Stimulated activated CD4-positive, alpha-beta T cell treated with anti-CD3 and anti-CD28 coated beads, TNF-alpha, amount 100 ng/mL, for 4 hours (primary cell): Measurements from ENCODE around the gene NSMF.
"Not testable (repeated sequence)": the region's sequence is repeated elsewhere in the genome, so short reads cannot be mapped to it uniquely, and the experiment has no call there.

ENCODE experiments used
- DNase-seq, 3 experiments: peaks; one replicate each; pipeline ENCODE4 v3.0.0-alpha.2; 2020; ENCODE audit warnings: low read depth in 3 of 3

NSMF gene

DNA sequence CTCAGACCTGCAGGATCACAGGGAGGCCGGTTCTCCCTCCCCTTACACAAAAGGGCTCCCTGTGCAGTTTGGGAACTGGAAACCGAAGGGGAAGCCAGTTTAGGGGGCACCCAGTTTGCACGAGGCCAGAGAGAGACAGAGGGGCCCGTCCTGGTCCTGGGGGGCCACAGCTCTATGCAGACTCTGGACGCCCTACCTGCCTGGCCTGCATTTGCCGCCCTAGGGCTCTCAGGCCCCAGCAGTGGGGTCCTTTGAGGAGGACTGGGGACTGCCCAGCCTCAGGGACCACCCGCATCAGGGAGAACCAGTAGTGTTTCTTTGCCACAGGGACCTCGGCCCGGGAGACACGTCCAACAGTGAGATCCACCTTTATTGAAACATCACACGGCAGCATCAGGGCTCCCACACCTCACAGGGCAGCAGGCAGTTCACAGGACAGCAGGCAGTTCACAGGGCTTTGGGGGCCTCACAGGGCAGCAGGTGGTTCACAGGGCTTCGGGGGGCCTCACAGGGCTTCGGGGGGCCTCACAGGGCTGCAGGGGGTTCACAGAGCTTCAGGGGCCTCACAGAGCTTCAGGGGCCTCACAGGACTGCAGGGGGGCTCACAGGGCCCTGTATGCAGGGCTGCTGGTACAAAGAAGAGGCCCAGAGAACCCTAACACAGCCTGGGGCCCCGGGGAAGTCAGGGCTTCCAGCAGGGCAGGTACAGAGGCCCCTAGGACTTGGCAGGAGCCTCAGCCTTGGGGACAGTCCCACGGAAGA, 648 bp upstream of the NSMF start:
- no peak for DNase-seq

DNA sequence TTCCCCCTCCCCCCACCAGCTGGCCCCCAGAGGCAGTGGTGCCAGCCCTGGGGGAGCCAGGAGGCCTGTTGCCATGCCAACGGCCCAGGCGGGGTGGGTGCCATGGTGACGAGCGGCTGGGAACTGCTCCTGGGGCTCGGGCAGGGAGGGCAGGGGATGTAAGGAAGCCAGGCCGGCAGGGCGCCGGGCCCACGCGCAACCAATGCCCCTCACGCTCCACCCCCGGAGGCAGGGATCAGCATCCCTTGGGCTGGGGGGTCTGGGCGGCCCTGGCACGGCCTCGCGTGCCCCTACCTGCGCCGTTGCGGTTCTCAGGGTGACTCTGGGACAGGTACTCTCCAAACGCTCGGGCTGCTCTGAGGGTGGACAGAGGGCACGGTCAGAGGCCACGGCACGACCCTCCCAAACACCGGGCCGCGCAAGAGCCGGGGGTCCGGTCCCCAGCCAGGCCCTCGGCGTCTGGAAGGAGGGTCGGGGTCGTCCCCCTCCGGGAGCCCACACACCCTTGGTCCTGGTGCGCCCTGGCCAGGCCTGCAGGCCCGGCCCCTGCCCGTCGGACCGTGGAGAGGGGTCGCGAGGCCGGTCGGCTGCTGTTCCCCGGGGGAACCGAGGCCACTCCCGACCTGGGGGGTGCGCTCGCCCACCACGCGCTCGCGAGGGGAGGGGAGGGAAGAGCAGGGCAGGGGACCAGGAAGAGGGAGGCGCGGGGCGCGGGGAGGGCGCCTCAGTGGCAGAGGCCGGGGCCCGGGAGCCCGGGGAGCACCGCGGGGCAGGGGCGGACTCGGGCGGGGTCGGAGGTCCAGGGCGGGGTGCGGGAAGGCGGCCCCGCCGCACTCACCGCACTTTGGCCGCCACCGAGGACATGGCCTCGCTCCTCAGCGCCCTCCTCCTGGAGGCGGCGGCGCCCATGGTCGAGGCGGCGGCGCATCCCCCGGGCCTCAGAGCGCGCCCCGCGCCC, 661 bp downstream of the NSMF start:
- peak in 1 of 3 experiments; percentile 40 for DNase-seq

DNA sequence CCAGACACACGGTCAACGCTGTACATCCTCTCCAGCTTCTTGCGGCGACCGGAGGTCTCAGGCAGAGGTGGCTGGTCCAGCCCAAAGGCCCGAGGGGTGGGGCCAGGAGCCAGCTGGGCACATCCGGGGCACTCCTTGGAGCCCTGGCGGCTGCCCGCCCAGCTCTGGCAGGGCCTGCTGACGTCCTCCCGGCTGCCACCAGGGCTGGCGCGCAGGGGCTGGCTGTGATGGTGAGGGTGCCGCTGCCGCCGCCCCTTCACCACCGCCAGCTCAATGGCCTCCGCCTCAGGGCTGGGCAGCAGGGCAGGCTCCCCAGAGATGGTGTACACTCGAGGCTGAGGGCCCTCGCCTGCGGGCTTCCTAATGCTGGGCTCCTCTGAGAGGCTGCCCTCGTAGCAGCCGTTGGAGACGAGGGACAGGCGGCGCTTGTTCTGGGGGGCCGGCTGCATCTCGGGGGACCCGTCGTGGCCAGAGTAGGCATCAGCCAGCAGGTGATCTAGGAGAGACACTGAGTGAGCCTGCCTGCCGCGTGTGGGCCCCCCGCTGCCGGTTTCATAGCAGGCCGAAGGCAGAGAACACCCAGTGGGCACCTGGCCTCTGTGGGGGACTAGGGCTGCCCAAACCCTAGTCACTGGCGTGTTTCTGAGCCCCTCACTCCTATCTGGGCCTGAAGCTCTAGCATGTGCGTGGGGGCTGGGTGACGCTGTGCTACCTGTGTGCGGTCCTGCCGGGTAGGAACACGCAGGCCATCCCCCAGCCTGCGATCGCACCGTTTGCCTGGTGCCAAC, 1.5 kb downstream of the NSMF start:
- DNase-seq = no peak

DNA sequence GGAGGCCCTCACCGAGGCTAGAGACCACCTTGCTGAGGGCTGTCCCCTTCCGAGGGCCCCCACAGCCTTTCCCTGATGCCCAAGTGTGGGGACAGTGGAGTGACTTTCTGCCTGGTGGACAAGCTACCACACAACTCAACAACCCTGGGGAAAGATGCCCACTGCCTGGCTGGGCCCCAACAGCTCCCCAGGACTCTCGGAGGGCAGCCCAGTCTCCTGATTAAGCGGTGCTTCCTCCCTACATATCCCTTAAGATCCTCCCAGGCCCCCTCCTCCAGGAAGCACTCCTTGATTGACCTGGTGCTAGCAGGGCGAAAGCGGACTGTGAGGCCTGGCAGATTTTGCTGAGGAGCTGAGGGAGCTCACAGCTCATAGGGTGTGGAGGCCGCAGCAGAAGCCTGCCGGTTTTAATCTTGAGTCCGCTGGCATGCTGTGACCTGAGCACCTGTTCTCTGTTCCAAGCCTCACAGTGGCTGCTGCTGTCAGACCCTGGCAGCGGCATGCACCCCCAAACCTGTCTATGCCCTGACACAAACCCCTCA, 2.2 kb downstream of the NSMF start:
- no peak for DNase-seq

DNA sequence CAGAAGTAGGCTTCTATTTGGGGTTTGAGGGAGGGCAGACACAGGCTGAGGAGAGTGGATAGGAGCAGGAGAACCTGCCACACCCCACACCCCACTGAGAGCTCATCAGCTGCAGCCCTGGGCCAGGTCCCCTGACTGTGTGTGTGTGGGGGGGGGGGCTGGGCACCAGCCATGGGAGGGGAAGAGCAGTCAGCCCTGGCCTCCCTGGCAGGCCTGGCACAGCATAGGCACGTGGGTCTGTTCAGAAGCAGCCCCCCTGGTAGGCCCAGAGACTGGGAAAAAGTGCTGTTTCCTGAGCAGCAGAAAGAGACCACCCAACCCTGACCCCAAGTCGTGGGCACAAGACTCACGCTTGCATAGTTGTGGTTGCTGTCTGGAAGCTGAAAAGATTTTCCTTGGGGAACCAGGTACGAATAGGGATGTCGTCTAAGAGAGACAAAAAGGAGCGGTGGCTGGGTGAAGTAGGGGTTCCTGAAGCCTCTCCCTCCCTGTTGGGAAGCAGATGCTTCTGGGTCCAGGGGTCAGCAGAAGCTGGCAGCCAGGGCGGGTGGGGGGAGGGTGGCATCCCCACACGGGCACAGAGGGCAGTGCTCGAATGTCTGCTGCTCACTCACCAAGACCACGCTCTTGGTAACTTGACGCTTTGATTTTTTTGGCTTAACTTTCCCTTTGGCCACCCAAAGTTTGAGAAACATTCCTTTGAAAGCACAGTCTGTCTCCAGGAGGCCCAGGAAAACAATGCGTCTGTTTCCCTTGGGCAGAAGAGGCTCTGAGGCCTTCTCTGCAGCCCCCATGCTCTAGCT, 2.9 kb downstream of the NSMF start:
- DNase-seq = no peak

DNA sequence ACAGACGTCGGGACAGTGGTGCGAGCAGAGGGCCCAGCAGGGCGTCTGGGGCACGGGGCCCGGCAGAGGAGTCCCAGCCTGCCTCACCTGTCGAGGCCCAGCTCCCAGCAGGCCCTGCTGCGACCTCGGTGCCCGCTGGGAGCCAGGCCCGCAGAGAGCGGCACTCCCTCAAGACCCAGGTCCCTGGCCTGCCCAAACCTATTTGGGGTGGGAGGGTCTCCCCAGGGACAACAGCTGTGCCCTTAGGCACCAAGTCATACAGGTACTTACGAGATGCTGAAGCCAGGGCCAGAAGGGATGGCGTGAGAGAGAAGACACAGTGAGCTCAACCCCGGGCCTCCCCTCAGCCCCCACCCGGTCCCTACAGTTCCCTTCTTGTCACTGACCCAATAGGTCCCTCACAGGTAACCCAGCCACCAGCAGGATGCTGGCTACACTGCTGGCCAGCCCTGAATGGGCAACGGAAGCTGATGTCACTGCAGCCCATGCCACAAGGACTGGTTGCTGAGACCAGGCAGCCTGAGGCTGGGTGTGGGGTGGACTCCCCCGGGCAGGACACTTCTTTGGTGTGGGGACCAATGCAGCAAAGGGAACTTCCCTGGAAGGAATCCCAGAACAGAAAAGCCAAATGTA, 3.7 kb downstream of the NSMF start:
- no peak for DNase-seq

DNA sequence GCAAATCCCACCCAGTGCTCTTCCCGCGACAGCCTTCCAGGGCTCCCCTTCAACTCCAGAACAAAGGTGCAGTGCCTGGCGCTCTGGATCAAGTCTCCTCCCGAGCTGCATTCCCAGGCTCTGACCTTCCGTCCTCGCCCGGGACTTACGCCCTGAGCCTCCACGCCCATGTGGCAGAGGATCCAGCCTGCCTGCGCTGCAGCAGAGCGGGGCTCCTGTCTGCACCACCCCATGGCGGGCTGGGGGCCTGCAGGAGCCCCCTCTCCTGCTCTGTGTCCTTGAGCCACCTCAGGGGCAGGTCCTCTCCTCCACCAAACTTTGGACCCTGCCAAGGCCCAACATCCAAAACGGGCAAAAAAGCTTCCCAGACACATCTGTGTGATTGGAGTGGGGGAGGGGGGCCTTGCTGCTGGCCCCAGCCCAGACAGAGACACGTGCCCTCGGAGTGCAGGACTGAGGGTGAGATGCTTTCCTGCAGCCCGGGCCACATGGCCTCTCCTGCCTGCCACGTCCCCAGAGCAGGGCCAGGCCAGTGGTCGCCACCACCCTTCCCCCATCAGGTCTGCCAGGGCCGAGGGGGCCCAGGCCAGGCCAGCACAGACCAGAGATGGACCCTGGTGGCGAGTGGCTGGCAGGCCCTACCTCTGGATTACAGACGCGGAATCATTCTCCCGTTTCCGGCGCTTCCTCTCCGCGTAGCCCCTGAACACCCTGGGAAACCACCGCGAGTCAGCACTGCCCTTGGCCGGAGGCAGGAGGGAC, 4.4 kb downstream of the NSMF start:
- DNase-seq = peak in 1 of 3 experiments; percentile 1

DNA sequence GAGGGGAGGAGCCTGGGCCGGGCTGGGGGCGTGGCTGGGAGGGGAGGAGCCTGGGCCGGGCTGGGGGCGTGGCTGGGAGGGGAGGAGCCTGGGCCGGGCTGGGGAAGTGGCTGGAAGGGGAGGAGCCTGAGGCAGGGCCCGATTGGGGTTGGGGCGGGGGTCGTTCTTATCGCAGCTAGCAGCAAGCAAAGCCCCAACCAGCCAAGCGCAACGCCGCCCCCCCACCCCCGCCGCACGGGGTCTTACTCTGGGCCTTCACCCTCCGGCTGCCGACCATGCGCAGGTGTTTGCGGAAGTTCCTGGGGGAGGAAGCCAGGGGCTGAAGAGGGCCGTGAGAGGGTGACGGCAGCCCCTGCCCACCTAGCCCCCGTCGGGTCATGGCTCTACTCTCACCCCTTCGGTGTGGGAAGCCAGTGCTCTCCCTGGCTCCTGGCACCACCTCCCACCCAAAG, 5.0 kb downstream of the NSMF start:
- no peak for DNase-seq

DNA sequence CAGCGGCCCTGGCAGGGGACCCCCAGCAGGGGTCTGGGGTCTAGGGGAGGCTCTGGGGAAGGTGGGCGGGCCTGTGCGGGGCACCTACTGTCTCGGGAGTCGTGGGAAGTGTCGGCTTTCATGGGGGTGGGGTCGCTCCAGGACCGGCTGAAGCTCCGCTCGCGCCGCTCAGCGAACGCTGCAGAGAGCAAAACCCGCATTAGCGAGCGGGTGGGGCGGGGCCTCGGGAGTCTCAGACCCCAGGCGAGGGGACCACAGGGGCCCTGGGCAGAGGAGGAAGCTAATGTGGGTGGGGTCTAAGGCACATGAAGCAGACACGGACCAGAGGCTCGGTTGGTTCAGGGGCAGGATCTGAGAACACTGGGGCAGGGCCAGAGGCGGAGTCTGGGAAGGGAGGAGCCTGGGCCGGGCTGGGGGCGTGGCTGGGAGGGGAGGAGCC, 5.5 kb downstream of the NSMF start:
- DNase-seq = peak in 1 of 3 experiments; percentile 40

DNA sequence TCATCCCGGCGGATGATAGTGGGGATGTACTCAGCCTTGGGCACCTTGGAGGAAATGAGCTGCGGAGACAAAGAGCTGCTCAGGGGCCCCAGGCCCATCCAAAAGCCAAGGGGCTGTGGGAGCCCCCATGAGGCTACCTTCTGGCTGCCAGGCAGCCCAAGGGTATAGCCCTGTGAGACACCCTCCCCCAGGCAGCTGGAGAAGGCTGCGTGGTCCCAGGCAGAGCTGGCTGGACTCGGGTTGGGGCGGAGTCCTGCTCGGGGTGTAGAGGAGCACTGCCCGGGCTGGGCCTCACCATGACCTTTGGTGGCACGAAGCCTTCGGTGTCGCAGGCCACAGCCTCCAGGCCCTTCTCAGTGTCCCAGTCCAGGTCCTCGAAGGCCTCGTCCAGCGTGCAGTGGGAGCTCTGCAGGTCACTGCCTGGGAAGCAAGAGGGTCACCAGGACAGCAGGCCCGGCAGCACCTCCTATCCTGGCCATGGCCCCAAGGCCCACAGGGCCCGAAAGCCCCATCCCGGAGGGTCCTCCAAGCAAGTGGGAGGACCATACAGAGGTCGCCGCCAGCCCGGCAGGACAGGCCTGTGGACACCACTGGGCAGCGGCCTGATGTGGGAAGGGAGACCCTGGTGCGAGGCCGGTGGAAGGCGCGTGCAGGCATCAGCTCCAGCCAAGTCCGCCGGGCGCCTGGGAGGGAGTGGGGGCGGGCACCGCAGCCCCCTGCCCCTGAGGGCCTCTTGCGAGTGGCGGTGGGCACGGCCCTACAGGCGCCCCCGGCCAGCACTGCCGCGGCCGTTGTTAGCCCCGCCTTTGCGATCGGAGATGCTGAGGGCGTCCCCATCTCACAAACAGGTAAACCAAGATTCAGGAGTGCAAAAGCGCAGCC, 6.1 kb downstream of the NSMF start:
- DNase-seq = no peak

DNA sequence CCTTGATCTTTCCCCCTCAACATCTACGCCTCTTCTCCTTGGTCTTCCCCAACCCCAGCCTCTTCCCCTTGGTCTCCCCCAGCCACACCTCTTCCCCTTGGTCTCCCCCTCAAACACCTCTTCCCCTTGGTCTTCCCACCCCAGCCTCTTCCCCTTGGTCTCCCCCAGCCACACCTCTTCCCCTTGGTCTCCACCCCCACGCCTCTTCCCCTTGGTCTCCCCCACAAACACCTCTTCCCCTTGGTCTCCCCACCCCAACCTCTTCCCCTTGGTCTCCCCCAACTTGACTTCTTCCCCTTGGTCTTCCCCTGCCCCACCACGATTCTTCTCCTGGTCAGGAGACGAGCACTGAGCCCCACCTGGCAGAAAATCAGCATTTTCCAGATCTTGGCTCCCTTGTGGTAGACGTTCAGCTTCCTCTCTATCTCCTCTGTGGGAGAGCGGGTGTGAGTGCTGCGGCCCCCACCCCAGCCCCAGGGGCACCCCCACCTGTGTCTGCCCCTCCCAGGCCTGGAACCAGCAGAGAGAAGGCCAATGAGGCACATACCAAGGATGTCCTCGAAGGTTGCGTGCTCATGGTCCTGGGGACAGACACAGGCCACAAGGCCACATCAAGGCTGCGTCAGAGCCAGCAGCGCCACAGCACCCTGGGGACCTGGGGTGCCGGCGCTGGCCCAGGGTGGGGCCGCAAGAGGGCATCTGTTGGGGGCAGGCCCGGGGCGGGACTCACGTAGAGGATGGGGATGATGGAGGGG, 7.0 kb downstream of the NSMF start:
- DNase-seq = no peak

DNA sequence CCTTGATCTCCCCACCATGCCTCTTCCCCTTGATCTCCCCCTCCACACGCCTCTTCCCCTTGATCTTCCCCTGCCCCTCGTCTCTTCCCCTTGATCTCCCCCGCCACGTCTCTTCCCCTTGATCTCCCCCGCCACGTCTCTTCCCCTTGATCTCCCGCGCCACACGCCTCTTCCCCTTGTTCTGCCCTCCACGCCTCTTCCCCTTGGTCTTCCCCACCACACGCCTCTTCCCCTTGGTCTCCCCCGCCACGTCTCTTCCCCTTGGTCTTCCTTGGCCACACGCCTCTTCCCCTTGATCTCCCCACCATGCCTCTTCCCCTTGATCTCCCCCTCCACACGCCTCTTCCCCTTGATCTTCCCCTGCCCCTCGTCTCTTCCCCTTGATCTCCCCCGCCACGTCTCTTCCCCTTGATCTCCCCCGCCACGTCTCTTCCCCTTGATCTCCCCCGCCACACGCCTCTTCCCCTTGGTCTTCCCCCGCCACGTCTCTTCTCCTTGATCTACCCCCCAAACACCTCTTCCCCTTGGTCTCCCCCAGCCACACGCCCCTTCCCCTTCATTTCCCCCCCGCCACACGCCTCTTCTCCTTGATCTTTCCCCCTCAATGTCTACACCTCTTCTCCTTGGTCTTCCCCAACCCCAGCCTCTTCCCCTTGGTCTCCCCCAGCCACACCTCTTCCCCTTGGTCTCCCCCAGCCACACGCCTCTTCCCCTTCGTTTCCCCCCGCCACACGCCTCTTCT, 7.7 kb downstream of the NSMF start:
- DNase-seq = not testable (repeated sequence)

DNA sequence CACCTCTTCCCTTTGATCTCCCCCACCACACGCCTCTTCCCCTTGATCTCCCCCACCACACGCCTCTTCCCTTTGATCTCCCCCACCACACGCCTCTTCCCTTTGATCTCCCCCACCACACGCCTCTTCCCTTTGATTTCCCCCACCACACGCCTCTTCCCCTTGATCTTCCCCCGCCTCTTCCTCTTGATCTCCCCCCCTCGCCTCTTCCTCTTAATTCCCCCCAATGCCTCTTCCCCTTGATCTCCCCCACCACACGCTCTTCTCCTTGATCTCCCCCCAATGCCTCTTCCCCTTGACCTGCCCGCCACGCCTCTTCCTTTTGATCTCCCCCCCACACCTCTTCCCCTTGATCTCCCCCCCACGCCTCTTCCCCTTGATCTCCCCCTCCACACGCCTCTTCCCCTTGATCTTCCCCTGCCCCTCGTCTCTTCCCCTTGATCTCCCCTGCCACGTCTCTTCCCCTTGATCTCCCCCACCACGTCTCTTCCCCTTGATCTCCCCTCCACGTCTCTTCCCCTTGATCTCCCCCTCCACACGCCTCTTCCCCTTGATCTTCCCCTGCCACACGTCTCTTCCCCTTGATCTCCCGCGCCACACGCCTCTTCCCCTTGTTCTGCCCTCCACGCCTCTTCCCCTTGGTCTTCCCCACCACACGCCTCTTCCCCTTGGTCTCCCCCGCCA, 8.5 kb downstream of the NSMF start:
- DNase-seq = not testable (repeated sequence)

DNA sequence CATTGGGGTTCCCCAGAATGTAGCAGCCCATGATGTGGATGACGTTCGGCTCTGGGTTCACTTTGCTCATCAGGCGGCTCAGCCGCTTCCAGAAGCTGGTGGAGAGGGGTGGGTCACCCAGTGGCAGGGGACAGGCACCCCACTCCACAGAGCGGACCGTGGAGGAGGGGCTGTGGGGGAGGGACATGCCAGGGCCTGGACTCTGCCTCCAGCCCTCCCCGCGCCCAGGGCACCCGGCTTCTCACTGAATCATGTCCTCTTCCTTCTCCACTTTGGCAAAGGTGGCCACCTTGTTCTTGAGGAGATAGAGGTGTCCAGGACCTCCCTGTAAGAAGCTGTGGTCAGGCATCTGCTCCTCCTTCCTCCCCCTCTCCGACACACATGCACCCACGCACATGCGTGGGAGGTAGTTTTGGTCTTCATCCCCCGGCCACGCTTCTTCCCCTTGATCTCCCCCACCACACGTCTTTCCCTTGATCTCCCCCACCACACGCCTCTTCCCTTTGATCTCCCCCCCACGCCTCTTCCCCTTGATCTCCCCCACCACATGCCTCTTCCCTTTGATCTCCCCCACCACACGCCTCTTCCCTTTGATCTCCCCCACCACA, 9.1 kb downstream of the NSMF start:
- DNase-seq = peak in 2 of 3 experiments; percentile 64

DNA sequence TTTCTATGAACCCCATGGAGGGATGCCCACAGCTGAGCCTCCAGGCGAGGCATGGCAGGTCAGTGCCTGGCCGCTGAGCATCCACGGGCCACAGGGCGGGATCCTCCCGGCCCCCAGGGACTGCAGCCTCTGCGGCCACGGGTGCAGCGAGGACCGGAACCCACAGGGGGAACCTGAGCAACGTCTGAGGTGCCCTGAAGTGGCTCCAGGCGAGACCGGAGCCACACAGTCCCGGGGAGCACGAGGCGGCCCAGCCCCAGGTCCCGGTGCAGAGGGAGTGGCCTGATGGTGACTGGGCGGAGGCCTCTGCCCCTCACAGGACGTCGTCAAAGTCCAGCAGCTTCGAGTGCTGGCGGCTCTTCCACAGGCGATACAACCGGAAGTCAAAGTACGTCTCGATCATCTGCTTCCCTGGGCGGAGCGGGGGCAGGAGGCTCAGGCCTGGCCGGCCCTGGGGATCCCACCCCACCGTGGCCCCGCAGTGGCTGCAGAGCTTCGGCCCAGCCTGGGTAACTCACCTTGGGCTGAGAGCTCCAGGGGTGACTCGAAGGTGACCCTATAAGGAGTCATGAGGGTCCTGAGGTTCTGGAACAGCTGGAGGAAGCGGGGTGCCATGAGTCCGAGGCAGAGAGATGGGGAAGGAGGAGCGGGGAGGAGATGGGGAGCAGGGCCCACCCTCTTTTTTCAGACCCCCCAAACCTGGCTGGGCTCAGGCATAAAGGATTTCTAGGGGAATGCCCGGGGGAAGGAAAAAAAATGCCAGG, 9.9 kb downstream of the NSMF start:
- no peak for DNase-seq
